ENCODE results near the gene RPL15.

Gene RPL15

DNA sequence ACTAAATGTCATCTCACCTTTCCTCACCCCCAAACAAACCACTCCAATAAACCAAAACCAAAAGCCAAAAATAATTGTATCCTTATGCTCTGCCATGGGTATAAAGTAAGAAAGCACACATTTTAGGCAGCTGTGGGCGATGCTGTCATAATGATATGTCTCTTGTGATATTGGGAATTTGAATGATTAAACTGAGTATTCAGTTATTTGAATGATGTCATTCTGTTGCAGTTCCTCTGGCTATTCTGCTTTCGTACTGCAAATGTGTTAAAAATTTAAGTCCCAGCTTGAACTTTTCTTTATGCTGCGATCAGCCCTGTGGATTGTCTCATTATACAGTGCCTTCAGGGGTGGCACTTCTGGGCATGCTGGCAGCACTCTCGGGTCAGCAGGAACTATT, 17.3 kb downstream of the RPL15 start:
- no peak for DNase-seq

DNA sequence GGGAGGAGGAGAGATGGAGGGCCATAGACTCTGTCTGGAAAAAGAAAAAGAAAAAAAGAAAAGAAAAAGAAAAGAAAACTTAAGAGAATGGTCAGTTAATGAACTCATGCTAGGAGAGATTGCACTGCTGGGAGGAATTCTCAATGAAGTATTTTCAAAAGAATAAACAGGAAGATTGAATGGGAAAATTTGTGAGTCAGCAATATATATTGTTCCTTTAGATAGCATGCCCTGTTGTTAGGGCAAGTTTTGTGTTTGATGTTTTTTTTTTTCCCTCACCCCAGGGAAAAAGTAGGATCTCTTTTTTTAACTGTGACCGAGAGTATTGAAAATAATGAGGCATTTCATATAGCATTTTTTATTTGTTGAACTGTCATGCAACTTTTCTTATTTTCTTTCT, 20.4 kb downstream of the RPL15 start:
- DNase-seq, result no peak

DNA sequence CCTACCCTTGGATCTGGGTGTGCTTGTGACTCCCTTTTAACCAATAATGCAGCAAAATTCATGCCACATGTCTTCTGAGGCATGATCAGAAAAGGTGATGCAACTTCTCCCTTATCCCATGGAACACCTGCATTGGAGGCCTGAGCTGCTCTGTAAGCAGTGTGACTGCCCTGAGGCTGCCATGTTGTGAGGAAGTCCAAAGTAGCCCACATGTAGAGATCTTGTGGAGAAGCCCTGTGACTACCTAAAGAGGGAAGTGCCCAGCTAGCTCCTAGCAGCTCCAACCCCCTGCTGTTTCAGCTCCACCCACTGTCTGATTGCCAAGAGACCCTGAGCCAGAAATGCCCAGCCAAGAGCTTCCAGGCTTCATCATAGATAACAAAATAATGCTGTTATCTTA, 21.8 kb downstream of the RPL15 start:
- no peak for DNase-seq

DNA sequence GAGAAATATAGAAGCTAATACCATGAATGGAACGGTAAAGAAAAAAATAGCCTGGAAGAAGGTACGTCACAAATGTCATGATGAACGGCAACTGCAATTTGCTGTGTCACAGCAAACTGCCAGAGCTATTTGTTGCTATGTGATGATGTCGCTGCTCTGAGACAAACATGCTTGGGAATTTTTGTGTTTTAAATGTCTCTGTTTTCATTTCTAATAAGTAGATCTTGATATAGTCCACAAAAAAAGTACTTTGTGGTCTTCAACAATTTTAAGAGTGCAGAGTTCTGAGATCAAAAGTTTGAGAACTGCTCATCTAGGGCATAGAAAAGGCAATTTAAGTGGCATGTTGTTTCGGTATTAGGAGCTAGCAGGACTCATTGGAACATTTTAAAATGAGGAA, 23.8 kb downstream of the RPL15 start:
- DNase-seq, result no peak

DNA sequence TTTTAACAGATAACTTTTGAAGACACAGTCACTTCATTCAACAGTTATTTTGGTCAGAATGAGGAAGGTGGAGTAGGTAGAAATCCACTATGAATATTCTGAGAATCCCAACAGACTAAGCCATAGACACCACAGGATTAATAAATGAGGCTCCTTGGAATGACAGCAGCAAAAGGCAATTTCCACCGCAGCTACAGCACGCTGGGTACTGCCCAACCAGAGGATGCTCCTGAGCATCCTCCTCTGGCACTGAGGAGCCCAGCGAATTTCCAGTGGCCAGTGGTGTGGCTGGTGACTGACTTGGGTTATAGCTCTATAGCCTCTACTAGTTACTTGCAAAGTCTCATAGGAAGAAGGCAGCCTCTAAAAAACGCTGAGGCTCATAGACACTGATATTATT, 24.5 kb downstream of the RPL15 start:
- no peak for DNase-seq

DNA sequence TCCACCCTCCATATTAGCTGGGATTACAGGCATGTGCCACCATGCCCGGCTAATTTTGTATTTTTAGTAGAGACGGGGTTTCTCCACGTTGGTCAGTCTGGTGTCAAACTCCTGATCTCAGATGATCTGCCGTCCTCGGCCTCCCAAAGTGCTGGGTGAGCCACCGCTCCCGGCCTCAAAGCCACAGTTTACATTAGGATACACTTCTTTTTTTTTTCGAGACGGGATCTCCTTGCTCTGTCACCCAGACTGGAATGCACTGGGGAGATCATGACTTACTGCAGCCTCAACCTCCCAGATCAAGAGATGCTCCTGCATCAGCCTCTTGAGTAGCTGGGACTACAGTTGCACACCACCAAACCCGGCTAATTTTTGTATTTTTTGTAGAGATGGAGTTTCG, 25.6 kb downstream of the RPL15 start:
- no peak for DNase-seq

DNA sequence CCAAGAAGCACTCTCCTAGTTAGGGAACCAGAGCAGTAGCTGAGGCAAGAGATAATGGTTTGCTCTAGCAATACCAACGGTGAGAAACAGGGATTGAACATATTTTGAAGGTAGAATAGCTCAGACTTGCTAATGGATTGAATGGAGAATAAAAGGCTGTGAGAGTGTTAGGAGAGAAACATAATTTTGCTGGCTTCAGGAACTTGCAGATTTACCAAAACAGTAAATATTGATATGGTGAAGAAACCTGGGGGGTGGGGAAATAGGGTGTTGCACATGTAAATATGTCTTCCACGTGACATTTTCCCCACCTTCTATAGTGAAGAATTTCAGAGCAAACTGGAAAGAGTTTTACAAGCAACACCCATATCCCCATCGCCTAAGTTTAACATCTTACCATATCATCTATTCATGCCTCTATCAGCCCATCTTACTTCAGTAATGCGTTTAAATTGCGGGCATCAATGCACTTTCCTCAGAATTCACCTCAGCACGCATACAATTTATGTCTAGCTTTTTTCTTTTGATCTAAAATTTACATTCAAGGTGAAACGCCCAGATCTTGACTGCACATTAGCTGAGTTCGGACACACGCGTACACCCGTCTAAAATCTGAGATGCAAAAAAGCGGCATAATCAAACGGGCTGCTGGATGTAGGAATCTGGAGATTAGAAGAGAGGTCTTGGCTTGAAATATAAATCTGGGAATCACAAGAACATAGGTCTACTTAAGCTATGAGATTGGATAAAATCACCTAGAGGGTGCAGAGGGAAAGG, 27.3 kb downstream of the RPL15 start:
- DNase-seq, result no peak

DNA sequence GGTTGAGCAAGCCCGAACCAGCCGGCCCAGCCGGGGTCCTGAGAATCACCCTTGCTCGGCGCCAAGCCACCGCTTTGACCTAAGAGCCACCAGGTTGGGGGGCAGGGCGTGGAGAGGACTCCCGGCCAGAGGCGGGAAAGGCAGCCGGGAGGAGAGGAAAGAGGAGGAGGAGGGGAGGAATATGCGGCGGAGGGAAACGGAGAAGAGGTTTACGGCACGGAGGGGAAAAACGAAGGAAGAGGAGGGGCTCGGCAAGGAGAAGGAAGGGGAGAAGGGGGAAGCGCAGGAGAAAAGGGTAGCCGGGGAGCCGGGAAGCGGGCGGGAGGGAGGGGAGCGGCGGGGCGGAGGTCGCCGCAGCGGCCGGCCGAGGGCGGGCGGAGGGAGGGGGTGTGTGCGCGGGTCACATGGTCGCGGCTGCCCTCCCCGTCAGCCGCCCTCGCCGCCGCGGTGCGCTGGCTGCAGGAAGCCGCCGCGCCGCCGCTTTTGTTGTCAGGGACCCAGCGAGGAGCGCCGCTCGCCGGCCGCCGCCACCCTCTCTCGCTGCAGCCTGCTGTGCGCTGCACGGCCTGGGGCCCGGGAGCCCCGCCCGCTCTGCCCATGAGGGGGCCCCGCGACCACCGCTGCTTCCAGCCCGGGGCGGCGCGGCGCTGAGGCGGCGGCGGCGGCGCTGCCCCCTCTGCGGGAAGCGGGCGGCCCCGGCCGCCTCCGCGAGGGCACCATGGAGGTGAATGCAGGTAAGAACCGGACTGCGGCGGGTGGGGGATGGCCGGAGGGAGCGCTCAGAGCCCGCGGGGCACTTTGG, 28.1 kb downstream of the RPL15 start, which contains the start of gene NR1D2:
TSS of gene NR1D2 (plus strand) at position 426 of the 802 bp plus-strand sequence. CDS start at position 719, 293 bp downstream.
- peak; percentile 86 for DNase-seq

DNA sequence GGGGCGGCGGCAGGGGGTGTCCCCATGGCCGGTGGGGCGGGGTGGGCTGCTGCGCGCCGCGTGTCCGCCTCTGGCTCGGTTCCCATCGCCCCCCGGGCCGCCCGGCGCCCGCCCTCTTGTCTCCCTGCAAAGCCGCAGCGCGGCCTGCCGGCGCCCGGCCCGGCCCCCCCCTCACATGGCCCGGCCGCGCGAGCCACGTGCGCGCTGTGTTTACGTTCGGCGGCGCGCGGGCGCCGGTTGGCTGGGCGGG, 28.7 kb downstream of the RPL15 start:
- no peak for DNase-seq

DNA sequence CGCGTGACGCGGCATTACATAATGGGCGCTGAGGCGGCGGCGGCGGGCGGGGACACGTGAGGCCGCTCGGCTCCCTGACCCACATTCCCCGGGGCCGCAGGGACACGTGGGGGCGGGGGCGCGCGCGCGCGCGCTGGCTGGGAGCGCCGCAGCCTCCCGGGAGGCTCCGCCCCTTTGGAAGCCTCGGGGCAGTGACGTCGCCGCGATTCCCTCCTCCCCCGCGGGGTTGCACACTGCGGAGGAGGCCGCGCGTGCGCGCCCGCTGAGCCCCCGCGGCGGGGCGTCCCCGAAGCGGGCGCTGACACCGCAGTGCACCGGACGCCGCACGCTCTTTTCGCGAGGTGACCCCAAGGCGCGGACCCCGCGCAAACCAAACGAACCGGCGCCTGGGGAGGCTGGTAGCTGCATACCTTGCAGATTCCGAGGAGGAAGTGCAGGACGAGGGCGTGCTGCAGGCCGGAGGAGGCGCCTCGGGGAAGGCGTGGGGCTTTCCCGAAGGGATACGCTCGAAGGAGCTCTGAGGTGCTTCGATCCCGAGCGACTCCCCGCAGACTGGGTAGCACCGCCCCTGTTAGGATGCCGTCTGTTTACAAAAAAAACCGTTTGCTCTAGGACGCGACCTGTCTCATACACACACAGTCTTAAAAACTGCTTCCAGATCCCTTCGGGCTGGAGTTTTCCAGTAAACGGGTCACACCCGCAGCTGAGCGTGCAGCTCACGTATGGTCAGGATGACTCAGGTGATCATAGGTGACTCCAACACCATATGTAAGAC, 29.2 kb downstream of the RPL15 start:
- peak; percentile 98 for DNase-seq

DNA sequence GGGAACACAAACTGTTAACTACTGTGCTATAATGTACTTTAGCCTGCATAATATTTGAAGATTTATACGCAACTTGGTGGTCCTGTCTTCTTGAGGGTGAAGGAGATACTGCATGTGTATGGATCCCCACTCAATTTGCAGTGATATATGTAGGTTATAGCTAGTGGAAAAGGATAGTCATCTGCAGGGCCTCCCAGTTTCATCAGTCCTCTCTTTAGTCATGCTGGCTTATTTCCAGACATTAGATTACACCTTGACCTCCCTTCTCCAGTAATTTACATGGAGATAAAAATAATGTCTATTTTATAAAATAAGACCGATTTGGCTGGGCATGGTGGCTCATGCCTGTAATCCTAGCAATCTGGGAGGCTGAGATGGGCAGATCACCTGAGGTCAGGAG, 31.8 kb downstream of the RPL15 start:
- DNase-seq, result no peak

DNA sequence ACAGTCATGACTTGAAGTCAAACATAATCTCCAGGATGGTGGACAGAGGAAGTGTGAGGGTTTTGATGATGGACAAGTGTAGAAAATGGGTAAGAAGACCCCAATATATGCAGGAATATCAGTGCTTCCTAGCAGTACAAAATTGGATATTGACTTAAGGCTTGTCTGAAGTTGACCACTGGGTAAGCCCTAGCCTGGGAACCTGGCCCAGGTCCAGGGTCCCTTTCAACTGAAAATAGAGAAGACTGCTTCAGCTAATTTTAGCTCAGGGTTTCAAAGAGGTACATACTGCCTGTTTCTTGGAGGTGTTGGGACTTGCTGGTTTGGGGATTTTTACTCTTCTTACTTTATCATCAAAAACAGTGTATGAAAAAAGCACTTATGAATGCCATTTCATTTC, 32.9 kb downstream of the RPL15 start:
- no peak for DNase-seq

DNA sequence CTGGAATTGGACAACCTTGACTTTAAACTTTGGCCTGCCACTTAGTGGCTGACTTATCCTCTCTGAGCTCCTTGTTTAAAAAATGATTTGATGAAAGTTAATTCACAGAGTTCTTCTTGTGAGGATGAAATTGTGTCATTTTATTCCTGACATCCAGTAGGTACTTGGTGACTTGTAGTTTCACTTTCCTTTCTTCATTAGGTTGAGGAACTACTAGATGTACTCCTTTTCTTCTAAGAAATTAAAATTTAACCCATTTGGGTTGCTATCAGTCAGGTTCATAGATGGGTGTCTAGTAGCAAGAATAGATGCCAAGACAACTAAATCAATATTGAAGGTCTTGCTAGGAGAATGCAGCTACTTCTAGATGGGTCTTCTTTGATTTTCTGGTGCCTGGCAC, 33.4 kb downstream of the RPL15 start:
- DNase-seq, result no peak

DNA sequence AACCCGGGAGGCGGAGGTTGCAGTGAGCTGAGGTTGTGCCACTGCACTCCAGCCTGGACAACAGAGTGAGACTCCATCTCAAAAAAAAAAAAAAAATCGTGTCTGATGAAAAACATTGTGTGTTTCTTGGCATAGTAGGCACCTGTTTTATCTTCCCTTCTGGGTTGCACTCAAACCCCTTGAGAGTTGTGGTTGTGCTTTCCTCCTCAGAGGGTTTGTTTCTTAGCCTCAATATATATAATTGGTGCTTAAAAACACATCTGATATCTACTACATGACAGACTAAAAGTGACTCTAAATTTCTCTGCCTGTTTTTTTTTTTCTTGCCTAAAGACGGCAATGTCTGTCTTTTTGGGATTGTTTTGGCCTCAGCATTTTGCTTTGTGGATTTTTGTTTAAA, 35.7 kb downstream of the RPL15 start:
- DNase-seq, result no peak

DNA sequence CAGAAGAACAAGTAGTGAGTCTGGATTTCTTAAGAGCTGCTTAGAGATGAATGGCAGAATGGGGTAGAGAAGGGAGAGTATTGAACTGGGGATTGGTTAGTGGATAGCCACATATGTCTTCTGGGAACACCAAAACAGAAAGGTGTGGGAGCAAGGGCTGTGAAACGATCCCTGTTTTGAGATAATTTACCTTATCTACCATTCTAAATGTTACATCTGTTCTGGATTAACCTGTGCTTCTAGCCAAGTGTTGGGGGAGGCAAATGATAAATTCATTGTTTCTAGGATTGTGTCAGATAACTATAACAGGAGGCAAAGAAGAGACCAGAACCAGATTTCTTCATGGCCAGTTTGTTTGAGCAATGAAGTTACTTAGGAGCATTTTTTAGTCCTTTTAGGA, 36.6 kb downstream of the RPL15 start:
- DNase-seq, result no peak

DNA sequence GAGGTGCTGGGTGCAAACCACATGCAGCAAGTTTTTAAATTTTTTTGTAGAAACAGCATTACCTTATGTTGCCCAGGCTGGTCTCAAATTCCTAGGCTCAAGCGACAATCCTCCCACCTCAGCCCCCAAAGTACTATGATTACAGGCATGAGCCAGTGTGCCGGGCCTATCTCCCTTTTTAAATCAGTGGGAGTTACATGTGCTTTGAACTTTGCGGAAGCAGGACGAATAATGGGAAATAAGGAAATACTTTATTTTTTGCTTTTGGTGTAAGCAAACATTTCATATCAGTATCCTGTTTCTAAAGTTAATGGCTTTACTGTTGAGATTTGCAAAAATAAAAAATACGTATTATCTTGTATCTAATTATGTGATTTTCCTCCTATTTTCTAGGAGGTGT, 37.2 kb downstream of the RPL15 start:
- DNase-seq, result no peak

DNA sequence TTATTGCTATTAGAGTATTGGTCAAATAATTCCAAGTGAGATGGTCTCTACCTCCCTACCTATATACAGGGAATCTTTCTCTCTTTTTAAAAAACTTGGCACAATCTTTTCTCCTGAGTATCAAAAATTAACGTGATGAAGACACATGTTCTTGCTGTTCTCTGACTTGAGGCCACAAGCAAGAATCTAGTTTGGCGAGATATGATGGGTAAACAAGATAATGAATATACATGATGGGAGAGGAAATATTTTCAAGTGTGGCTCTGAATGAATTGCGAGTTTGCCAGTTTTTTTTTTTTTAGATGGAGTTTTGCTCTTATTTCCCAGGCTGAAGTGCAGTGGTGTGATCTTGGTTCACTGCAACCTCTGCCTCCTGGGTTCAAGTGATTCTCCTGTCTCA, 39.8 kb downstream of the RPL15 start:
- no peak for DNase-seq

DNA sequence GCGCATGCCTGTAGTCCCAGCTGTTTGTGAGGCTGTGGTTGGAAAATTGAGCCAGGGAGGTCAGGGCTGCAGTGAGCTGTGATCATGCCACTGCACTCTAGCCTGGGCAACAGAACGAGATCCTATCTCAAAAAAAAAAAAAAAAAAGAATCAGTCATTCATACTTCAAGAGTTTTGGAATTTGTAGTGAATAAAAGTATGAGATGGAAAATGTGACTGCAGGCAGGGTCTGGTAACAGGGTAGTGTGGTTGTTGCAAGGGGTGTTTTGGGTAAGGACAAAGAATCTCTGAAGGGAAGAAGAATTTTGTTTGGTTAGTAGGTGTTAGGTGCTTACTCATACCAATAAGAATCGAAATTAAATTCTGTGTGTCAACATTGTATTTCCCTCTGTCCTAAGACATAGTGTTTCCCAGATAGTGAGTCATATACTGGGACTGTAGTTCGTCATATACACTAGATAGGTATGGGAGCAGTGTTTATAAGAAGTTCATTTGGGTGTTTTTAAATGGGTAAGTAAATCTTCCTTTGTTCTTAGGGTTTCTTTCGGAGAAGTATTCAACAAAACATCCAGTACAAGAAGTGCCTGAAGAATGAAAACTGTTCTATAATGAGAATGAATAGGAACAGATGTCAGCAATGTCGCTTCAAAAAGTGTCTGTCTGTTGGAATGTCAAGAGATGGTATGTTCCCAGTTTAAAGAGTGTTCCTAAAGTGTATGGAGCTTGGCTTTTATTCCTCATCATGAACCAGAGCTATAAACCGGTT, 42.4 kb downstream of the RPL15 start:
- no peak for DNase-seq

DNA sequence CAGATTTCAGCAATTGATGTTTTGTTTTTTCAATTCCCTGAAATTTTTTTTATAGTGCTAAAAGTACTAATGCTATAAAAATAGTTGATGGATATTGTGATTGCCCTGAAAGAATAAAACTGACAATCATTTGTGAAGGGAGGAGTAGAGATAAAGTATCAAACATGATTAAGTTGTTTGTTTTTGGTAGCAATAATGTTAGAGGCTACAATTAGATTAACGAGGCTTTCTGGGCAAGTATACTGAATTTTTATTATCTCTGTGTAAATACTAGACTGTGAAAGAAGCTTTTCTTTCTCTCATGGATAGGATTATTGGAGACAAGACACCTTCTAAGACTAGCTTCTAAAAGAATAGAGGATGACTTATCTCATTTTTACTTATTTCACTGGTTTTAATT, 43.7 kb downstream of the RPL15 start:
- no peak for DNase-seq

DNA sequence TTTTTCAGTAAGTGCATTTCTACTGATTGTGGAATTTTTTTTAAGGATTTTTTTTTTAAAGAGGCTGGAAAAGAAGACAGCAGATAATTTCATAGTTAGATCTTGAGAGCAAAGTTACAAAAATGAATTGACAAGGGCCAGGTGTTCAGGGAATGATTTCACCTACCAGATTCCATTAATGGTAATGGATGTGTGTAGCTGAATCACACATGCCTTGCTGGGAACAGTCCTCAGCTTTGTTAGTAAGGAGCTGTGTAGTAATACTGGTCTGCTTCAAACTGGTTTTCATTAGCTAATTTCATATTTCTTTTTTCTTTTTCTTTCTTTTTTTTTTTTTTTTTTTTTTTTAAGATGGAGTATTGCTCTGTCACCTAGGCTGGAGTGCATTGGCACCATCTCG, 44.1 kb downstream of the RPL15 start:
- no peak for DNase-seq

DNA sequence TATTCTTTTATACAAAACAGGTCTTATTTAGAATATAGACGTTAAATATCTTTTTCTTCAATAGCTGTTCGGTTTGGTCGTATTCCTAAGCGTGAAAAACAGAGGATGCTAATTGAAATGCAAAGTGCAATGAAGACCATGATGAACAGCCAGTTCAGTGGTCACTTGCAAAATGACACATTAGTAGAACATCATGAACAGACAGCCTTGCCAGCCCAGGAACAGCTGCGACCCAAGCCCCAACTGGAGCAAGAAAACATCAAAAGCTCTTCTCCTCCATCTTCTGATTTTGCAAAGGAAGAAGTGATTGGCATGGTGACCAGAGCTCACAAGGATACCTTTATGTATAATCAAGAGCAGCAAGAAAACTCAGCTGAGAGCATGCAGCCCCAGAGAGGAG, 45.0 kb downstream of the RPL15 start:
- no peak for DNase-seq

DNA sequence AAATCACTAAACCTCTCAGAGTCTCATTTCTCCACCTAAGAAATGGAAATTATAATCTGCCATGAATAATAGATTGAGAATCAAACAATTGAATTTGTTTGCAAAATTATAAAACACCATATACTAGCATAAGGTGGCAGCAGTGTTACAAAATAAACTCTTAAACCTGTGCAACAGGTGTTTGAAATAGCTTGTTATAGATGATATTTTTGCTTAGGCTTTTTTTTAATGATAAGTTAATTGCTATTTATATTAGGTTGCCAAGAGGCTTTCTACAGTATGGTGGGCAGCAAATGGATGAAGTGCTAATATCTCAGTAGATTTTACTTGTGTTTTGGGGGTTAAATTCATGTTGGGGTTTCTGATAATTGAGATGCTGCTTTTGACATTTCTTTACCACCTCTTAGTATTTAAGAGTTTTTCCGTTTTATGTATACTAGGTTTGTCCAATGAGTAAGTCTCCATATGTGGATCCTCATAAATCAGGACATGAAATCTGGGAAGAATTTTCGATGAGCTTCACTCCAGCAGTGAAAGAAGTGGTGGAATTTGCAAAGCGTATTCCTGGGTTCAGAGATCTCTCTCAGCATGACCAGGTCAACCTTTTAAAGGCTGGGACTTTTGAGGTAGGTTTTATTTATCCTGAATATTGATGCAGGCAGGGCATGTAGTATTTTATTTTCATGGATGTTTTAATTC, 47.8 kb downstream of the RPL15 start:
- DNase-seq, result no peak

DNA sequence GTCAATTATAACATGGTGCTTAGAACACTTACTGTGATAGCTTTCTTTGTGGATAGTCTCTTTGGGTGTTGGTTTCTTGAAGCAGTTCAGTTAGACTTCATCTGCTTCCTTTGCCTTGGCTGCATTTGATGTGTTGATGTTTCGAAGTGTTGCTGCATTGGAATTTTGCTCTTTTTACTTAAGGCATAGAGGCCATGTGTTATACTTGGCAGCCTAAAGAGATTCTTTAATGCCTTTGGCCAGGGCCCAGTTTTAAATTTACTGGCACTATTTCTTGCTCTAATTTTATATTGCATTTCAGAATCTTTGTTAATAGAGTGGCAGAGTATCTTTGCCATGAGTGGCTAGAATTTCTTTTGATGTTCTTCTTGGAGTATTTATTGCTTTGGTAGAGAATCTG, 49.4 kb downstream of the RPL15 start:
- no peak for DNase-seq

All from activated CD8-positive, alpha-beta memory T cell treated with anti-CD3 and anti-CD28 coated beads, Interleukin-2, amount 50 U/mL, for 48 hours (primary cell).